ENCODE data around the gene BUD31. TPM values are rescaled to one million over a fixed set of nuclear protein-coding genes. Genes with fewer than 3 reads are reported as not detected.
A peak's percentile ranks its signal among the peaks of the same experiment; 100 is the strongest.

Gene BUD31
- total and polyA plus RNA-seq, 2 of the 13 experiments (the other 11 are each of a cell fraction or from before 2014, with no cell fraction given), result 35.1 to 79.1 TPM

DNA sequence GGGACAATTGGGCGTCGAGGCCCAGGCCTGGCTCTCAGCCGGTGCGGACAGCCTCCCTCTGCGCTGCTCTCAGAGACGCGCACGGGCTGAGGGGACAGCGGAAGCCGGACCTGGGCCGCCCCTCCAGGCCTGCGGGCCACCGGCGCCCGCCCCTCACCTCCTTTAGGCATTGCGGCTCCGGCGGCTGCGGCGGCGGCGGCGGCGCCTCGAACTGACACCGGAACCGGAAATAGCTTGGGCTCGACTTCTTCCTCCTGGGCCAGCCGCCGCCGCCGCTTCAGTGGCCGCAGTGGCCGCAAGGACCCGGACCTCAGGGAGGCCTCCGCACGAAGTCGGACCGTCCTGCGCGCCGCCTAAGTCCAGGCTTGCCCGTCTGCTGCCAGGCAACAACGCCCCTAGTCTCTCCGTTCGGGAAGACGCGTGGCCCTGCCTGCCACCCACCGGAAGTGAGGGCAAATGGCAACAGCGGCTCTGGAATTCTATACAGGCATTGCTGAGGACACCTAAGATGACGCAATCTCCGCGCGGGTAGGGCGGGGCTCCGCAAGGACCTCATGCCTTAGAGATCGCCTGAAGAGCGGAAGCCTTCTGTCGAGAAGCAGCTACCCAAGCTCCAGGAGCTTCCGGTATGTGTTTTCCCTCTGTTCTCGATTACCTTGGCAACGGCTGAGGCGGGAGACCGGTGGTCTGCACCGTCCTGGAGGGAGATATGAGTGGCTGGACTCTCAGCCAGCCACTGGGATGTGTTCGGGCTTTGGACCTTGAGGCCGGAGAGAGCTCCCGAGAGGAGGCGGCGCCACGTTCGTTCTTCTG is at the start of gene BUD31, which contains the start of gene PDAP1 (continued):
- TF ChIP-seq MIXL1 (CRISPR knock-in tag; IDR thresholded peaks at IDR 0.05) (peak; percentile 43; the same call in 1 of the 2 replicates), FOXA3 (CRISPR knock-in tag; IDR thresholded peaks at IDR 0.05) (peak; percentile 62), ZNF7 (CRISPR knock-in tag; IDR thresholded peaks at IDR 0.05) (no peak), ZNF577 (CRISPR knock-in tag; IDR thresholded peaks at IDR 0.05; ENCODE audit: borderline replicate concordance, low read depth) (no peak), IKZF1 (IDR thresholded peaks at IDR 0.05) (no peak), POLR2A (IDR thresholded peaks at IDR 0.05; ENCODE audit: insufficient read depth in 1 of 2, low read depth in 2 of 2, low read length in 2 of 2) (peak; percentile 91 to 95), SMAD9 (CRISPR knock-in tag; IDR thresholded peaks at IDR 0.05) (no peak), ZFX (CRISPR knock-in tag; IDR thresholded peaks at IDR 0.05; ENCODE audit: low read depth) (peak; percentile 85), CBFB (CRISPR knock-in tag; IDR thresholded peaks at IDR 0.05) (peak; percentile 76), ZNF781 (CRISPR knock-in tag; IDR thresholded peaks at IDR 0.05; ENCODE audit: borderline replicate concordance, not compliant biosample characterization) (no peak), HDAC2 (CRISPR knock-in tag; IDR thresholded peaks at IDR 0.05) (peak; percentile 73), BCL6 (CRISPR knock-in tag; IDR thresholded peaks at IDR 0.05) (peak; percentile 38)
- TF ChIP-seq, protein P1, sequence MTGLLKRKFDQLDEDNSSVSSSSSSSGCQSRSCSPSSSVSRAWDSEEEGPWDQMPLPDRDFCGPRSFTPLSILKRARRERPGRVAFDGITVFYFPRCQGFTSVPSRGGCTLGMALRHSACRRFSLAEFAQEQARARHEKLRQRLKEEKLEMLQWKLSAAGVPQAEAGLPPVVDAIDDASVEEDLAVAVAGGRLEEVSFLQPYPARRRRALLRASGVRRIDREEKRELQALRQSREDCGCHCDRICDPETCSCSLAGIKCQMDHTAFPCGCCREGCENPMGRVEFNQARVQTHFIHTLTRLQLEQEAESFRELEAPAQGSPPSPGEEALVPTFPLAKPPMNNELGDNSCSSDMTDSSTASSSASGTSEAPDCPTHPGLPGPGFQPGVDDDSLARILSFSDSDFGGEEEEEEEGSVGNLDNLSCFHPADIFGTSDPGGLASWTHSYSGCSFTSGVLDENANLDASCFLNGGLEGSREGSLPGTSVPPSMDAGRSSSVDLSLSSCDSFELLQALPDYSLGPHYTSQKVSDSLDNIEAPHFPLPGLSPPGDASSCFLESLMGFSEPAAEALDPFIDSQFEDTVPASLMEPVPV (CRISPR knock-in tag; IDR thresholded peaks at IDR 0.05), result 0 out of 2 replicates have a peak, but pooled peaks have one; percentile 68
- TF ChIP-seq, protein P2, sequence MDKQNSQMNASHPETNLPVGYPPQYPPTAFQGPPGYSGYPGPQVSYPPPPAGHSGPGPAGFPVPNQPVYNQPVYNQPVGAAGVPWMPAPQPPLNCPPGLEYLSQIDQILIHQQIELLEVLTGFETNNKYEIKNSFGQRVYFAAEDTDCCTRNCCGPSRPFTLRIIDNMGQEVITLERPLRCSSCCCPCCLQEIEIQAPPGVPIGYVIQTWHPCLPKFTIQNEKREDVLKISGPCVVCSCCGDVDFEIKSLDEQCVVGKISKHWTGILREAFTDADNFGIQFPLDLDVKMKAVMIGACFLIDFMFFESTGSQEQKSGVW (CRISPR knock-in tag; IDR thresholded peaks at IDR 0.05; ENCODE audit: borderline replicate concordance), result no peak
- TF ChIP-seq, protein P3, sequence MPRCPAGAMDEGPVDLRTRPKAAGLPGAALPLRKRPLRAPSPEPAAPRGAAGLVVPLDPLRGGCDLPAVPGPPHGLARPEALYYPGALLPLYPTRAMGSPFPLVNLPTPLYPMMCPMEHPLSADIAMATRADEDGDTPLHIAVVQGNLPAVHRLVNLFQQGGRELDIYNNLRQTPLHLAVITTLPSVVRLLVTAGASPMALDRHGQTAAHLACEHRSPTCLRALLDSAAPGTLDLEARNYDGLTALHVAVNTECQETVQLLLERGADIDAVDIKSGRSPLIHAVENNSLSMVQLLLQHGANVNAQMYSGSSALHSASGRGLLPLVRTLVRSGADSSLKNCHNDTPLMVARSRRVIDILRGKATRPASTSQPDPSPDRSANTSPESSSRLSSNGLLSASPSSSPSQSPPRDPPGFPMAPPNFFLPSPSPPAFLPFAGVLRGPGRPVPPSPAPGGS (CRISPR knock-in tag; IDR thresholded peaks at IDR 0.05), result peak; percentile 77
- TF ChIP-seq, protein P4, sequence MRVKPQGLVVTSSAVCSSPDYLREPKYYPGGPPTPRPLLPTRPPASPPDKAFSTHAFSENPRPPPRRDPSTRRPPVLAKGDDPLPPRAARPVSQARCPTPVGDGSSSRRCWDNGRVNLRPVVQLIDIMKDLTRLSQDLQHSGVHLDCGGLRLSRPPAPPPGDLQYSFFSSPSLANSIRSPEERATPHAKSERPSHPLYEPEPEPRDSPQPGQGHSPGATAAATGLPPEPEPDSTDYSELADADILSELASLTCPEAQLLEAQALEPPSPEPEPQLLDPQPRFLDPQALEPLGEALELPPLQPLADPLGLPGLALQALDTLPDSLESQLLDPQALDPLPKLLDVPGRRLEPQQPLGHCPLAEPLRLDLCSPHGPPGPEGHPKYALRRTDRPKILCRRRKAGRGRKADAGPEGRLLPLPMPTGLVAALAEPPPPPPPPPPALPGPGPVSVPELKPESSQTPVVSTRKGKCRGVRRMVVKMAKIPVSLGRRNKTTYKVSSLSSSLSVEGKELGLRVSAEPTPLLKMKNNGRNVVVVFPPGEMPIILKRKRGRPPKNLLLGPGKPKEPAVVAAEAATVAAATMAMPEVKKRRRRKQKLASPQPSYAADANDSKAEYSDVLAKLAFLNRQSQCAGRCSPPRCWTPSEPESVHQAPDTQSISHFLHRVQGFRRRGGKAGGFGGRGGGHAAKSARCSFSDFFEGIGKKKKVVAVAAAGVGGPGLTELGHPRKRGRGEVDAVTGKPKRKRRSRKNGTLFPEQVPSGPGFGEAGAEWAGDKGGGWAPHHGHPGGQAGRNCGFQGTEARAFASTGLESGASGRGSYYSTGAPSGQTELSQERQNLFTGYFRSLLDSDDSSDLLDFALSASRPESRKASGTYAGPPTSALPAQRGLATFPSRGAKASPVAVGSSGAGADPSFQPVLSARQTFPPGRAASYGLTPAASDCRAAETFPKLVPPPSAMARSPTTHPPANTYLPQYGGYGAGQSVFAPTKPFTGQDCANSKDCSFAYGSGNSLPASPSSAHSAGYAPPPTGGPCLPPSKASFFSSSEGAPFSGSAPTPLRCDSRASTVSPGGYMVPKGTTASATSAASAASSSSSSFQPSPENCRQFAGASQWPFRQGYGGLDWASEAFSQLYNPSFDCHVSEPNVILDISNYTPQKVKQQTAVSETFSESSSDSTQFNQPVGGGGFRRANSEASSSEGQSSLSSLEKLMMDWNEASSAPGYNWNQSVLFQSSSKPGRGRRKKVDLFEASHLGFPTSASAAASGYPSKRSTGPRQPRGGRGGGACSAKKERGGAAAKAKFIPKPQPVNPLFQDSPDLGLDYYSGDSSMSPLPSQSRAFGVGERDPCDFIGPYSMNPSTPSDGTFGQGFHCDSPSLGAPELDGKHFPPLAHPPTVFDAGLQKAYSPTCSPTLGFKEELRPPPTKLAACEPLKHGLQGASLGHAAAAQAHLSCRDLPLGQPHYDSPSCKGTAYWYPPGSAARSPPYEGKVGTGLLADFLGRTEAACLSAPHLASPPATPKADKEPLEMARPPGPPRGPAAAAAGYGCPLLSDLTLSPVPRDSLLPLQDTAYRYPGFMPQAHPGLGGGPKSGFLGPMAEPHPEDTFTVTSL (CRISPR knock-in tag; IDR thresholded peaks at IDR 0.05; ENCODE audit: borderline replicate concordance), result no peak
- TF ChIP-seq, protein P5, sequence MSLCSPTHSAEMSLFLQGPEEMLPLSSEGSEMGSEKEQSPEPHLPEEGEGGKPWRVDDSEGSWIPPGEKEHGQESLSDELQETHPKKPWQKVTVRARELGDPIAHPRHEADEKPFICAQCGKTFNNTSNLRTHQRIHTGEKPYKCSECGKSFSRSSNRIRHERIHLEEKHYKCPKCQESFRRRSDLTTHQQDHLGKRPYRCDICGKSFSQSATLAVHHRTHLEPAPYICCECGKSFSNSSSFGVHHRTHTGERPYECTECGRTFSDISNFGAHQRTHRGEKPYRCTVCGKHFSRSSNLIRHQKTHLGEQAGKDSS (CRISPR knock-in tag; IDR thresholded peaks at IDR 0.05; ENCODE audit: borderline replicate concordance, low read depth), result no peak; the same call in 1 of the 2 replicates

Data from HepG2 (cell line).